ENCODE data around the gene LRFN2. TPM values are rescaled to one million over a fixed set of nuclear protein-coding genes. Genes with fewer than 3 reads are reported as not detected.

Gene LRFN2
- total RNA-seq, 1 experiment from 2014 or later, result not detected

GRCh38 chr6:40584741-40585140, 2.4 kb downstream of the LRFN2 start:
- CTCF ChIA-PET, result no interaction called here
- DNase-seq, result no peak
- ATAC-seq, result no peak

GRCh38 chr6:40583709-40584108, 3.5 kb downstream of the LRFN2 start:
- BruUV-seq (replicated peaks), result no TSS peak

More at GRCh38 chr6:40584741-40585140, 2.4 kb downstream of the LRFN2 start:
- Histone ChIP-seq H3K4me3 (ENCODE audit: low read length) (no peak overlapping the region), H3K4me2 (ENCODE audit: low read length) (no peak overlapping the region), H3K79me2 (ENCODE audit: low read length) (no peaks in the 10 kb centered on the region), H3K9ac (ENCODE audit: low read length) (no peak overlapping the region), H3K36me3 (ENCODE audit: low read depth, low read length) (no peaks in the 10 kb centered on the region), H3K27me3 (ENCODE audit: low read length) (peaks cover 26% of the 10 kb centered on the region; the same call in 1 of the 2 replicates), H3F3A (ENCODE audit: low read length, unreplicated experiment) (no peaks in the 10 kb centered on the region), H3K4me1 (ENCODE audit: insufficient read depth, low read length) (no peaks in the 10 kb centered on the region), H3K27ac (ENCODE audit: low read length) (no peak overlapping the region), H4K20me1 (ENCODE audit: low read length) (no peaks in the 10 kb centered on the region), H2AFZ (ENCODE audit: low read length) (no peak overlapping the region), H3K9me3 (ENCODE audit: low read length) (no peaks in the 10 kb centered on the region), H3K9me2 (replicated peaks; ENCODE audit: low read length) (no peaks in the 10 kb centered on the region)
- TF ChIP-seq CTCF (conservative IDR thresholded peaks at IDR 0.05; ENCODE audit: low read depth, low read length), result no peak
- no peak for TF ChIP-seq EZH2phosphoT487 (IDR thresholded peaks at IDR 0.05; ENCODE audit: borderline replicate concordance, low read length)
- TF ChIP-seq EZH2 (IDR thresholded peaks at IDR 0.05; ENCODE audit: low read length, unreplicated experiment), result no peak
- BruUV-seq (replicated peaks), result no TSS peak
- POLR2A ChIA-PET (ENCODE audit: unreplicated experiment), result no interaction called here
- intact Hi-C loops (cut with micrococcal nuclease), result no loop called here

More at GRCh38 chr6:40583709-40584108, 3.5 kb downstream of the LRFN2 start:
- Histone ChIP-seq H3K4me3 (ENCODE audit: low read length) (no peak overlapping the region), H3K79me2 (ENCODE audit: low read length) (no peaks in the 10 kb centered on the region), H3K9me2 (replicated peaks; ENCODE audit: low read length) (no peaks in the 10 kb centered on the region), H3K9me3 (ENCODE audit: low read length) (no peaks in the 10 kb centered on the region), H3K27ac (ENCODE audit: low read length) (no peak overlapping the region), H3K9ac (ENCODE audit: low read length) (no peak overlapping the region), H3K27me3 (ENCODE audit: low read length) (peaks cover 21% of the 10 kb centered on the region; the same call in 1 of the 2 replicates), H3K4me1 (ENCODE audit: insufficient read depth, low read length) (no peaks in the 10 kb centered on the region), H2AFZ (ENCODE audit: low read length) (no peak overlapping the region), H4K20me1 (ENCODE audit: low read length) (no peaks in the 10 kb centered on the region), H3F3A (ENCODE audit: low read length, unreplicated experiment) (no peaks in the 10 kb centered on the region), H3K36me3 (ENCODE audit: low read depth, low read length) (no peaks in the 10 kb centered on the region), H3K4me2 (ENCODE audit: low read length) (no peak overlapping the region)
- no peak for TF ChIP-seq CTCF (conservative IDR thresholded peaks at IDR 0.05; ENCODE audit: low read depth, low read length)
- no peak for TF ChIP-seq EZH2phosphoT487 (IDR thresholded peaks at IDR 0.05; ENCODE audit: borderline replicate concordance, low read length)
- no peak for TF ChIP-seq EZH2 (IDR thresholded peaks at IDR 0.05; ENCODE audit: low read length, unreplicated experiment)
- CTCF ChIA-PET, result no interaction called here
- DNase-seq, result no peak
- ATAC-seq, result no peak
- intact Hi-C loops (cut with micrococcal nuclease), result no loop called here
- POLR2A ChIA-PET (ENCODE audit: unreplicated experiment), result no interaction called here
